Choroid plexus epithelial cell (primary cell): ENCODE data around the gene RASSF10.

ENCODE experiments used
- DNase-seq: peaks from one replicate; pipeline ENCODE4 v3.0.0-alpha.2; 2010; ENCODE audit warnings: low read depth
- H3K4me3 ChIP-seq: 2 replicates; pipeline ENCODE4 v1.5.1; 2011; ENCODE audit warnings: low read depth, mild to moderate bottlenecking, control low read depth, low read length, moderate library complexity
- CTCF ChIP-seq: conservative IDR thresholded peaks from 2 replicates; pipeline ENCODE4 v1.5.1; 2011; ENCODE audit warnings: low read depth, mild to moderate bottlenecking, control low read depth, inconsistent platforms, low read length, moderate library complexity

The RASSF10 gene

GRCh38 chr11:13008625-13009475, at the start of gene RASSF10:
Gene RASSF10 (plus strand): TSS chr11:13009316. CDS start chr11:13009577, 261 bp downstream.
- no peak within 1 kb of the TSS for H3K4me3 ChIP-seq
- TF ChIP-seq CTCF, result no peak
- DNase-seq, result no peak

- H3K4me3 ChIP-seq, result no peak overlapping the region
- peak; percentile 42 for TF ChIP-seq CTCF
- DNase-seq, result peak; percentile 56
These were observed 47.5 kb upstream of the RASSF10 start for GRCh38 chr11:12961615-12962014.

GRCh38 chr11:12962306-12962705, 46.8 kb upstream of the RASSF10 start:
- TF ChIP-seq CTCF, result no peak
- no peak for DNase-seq
- no peak overlapping the region for H3K4me3 ChIP-seq

GRCh38 chr11:12963051-12963450, 46.1 kb upstream of the RASSF10 start:
- no peak overlapping the region for H3K4me3 ChIP-seq
- TF ChIP-seq CTCF, result no peak
- DNase-seq, result no peak

- TF ChIP-seq CTCF, result peak; percentile 93
- H3K4me3 ChIP-seq, result no peak overlapping the region
- peak; percentile 65 for DNase-seq
These were observed 45.2 kb upstream of the RASSF10 start for GRCh38 chr11:12963792-12964536.

- no peak for TF ChIP-seq CTCF
- no peak for DNase-seq
- no peak overlapping the region for H3K4me3 ChIP-seq
These were observed 44.5 kb upstream of the RASSF10 start for GRCh38 chr11:12964650-12965049.
